Stimulated activated CD8-positive, alpha-beta memory T cell treated with anti-CD3 and anti-CD28 coated beads, Interleukin-12 subunit alpha, Interleukin-12 subunit beta, amount 100 ng/mL, for 1 hour (primary cell): Measurements from ENCODE around the gene ID4.
"Not testable (repeated sequence)": the region's sequence is repeated elsewhere in the genome, so short reads cannot be mapped to it uniquely, and the experiment has no call there.

ENCODE experiments used
- DNase-seq: peaks from one replicate; pipeline ENCODE4 v3.0.0-alpha.2; 2020; ENCODE audit warnings: low read depth

ID4 gene

DNA sequence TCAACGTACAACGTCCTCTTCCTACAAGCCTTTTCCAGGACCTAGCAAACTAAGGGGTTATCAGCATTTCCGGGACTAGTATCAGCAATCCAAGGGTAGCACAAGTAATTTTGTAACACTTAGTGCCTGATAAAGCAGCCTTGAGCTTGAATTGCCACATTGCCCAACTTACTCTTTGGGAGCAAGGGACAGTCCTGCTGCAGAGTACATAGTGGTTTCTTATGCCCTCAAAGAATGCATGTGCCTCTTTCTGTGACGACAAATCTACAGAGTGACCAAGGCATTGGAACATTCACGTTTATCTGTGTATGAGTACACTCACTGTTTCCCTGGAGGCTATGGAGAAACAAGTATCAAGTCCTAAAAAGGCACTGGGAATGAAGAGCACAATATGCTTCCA is 3.2 kb upstream of the ID4 start:
- DNase-seq, result no peak

DNA sequence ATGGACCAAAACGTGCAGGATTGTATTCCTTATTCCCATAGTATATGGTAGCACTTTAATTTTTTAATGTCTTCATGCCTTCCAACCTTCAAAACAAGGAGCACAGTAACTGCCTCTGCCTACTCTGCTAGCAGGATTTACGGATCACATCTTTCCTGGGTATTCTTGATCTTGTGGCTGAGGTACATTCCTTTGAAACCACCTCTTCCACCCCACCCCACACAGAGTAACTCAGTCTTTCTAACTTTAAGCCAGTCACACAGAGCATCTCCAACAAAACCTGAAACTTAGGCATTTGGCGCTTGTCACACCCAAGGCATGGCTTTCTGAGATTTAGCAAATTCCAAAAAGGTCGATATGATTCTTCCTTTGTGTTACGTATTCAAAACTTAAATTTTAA is 2.3 kb upstream of the ID4 start:
- no peak for DNase-seq

DNA sequence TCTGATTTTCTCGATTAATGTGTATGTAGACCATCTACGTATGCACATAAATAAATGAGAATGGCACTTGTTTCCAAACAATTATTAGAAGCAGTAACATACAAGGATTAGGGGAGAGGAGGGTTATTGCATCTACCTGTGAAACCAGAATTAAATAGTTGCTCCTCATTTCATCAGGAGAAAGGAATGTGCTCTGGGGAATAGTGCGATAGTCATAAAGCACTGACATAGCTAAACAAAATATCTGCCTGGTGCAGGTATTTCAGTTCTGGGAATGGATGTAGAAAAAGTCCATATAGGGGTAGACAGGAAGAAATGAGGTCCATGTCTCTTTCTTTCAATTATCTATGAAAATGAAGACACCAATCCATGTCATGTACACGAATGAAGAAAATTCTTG is 1.6 kb upstream of the ID4 start:
- no peak for DNase-seq

DNA sequence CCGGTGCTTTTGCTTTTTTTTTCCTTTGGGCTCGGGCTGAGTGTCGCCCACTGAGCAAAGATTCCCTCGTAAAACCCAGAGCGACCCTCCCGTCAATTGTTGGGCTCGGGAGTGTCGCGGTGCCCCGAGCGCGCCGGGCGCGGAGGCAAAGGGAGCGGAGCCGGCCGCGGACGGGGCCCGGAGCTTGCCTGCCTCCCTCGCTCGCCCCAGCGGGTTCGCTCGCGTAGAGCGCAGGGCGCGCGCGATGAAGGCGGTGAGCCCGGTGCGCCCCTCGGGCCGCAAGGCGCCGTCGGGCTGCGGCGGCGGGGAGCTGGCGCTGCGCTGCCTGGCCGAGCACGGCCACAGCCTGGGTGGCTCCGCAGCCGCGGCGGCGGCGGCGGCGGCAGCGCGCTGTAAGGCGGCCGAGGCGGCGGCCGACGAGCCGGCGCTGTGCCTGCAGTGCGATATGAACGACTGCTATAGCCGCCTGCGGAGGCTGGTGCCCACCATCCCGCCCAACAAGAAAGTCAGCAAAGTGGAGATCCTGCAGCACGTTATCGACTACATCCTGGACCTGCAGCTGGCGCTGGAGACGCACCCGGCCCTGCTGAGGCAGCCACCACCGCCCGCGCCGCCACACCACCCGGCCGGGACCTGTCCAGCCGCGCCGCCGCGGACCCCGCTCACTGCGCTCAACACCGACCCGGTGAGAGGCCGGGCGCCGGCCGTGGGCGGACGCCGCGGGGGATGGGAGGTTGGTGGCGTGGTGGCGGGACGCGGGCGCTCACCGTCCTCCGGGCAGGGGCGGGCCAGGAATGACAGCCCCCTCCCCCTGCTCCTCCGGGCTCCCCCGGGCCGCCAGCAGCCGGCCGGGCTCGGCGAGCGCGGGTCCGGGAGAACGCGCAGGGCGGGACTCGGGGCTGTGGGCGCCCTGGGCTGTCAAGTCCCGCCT is 606 bp downstream of the ID4 start:
- DNase-seq, result no peak

DNA sequence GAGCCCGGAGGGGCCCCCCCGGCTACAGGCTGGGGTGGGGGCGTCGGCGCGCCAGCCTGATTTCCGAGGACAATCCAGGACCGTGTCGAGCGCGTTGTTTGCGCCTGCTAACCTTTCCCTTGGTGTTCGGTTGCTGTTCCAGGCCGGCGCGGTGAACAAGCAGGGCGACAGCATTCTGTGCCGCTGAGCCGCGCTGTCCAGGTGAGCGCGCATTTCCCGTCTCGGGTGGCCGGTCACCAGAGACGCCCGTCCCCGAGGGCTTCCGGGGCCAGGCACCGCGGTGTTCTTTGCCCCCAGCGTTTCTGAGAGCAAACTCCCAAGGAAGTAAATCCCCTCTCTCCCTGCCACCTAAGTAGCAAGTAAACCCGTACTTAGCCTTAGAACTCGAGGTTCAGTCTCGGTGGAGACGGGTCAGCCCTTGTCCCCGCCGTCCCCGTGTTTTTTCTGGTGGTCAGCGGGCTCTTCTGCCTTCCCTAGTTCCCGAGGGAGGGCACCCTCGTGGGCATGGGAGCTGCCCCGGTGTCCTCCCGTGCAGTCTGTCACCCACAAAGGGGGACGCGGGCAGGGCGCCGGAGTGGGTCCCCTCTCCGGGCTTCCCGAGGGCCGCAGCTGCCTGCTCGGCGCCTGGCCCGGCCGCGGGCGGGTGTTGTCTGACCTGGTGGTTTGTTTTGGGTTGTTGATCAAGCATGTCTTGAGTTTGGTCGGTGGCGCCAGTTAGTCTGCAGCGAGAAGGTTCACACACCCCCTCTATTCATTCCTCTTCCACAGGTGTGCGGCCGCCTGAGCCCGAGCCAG is 1.5 kb downstream of the ID4 start:
- no peak for DNase-seq

DNA sequence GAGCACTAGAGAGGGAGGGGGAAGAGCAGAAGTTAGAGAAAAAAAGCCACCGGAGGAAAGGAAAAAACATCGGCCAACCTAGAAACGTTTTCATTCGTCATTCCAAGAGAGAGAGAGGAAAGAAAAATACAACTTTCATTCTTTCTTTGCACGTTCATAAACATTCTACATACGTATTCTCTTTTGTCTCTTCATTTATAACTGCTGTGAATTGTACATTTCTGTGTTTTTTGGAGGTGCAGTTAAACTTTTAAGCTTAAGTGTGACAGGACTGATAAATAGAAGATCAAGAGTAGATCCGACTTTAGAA is 2.0 kb downstream of the ID4 start:
- no peak for DNase-seq

DNA sequence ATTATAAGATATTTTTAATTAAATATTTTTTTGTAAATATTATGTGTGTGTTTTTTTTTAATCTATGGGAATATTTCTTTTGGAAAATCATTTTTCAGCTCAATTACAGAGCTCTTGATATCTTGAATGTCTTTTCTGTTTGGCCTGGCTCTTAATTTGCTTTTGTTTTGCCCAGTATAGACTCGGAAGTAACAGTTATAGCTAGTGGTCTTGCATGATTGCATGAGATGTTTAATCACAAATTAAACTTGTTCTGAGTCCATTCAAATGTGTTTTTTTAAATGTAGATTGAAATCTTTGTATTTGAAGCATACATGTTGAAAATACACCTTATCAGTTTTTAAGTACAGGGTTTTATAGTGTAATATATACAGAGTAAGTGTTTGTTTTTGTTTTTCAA is 2.6 kb downstream of the ID4 start:
- DNase-seq, result no peak

DNA sequence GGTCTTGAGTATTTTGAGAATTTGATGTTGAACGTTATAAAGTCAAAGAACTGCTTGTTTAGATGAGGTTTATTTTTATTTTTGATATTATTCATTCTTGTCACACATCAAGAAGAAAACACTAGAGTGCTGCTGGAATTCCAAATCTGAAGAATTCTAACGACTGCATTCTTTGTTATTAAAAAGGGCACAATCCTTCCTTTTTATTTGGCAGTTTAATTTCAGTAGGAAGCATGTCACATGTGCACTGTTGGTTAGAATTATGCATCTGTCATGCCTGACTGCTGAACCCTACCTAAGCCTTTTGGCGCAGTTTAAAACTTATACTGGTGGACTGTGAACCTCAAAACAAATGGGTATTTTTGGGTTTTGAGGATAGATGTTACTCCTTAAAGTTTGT is 4.0 kb downstream of the ID4 start:
- no peak for DNase-seq

DNA sequence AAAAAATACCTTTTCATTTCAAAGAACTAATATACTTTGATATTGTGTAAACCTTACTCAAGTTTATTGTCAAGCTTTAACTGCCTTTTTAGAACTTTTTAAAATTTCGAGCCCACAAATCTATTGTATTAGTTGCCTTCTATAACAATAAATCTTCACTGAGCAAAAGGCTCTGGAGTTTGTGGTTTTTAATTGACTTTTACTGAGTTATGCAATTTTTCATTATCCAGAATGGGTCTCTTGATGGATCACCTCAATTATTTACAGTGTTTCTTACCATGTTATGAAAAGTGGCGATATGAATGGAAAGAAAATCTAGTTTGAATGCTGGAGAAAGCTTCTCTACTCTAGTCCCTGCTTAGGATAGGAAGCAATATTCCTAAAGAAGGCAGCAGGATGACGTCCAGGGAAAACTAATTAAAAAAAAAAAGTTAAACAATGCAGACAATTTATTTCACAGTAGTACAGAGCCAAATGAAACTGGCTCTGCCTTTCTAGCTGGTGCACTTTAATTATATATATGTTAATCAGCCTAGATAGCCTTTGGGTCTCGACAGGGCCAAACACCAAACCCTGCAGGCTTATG is 5.0 kb downstream of the ID4 start:
- no peak for DNase-seq

DNA sequence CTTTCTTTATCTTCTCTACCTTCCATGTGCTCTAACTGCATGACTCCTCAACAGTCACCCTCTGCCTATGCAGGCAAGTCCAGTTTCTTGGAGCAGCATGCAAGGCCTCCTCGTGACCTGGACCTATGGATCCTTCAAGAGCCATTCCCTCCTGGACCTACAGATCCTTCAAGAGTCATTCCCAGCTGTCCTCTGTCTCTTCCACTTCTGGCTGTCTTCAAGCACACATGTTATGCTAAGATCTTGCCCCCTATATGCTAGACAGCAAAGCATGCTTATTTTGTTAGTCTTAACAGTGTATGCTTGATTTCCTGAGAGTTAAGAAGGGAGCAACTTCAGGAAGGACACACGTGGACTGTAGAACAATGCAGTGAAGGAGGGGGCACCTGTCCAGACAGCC is 7.5 kb downstream of the ID4 start:
- DNase-seq, result no peak

DNA sequence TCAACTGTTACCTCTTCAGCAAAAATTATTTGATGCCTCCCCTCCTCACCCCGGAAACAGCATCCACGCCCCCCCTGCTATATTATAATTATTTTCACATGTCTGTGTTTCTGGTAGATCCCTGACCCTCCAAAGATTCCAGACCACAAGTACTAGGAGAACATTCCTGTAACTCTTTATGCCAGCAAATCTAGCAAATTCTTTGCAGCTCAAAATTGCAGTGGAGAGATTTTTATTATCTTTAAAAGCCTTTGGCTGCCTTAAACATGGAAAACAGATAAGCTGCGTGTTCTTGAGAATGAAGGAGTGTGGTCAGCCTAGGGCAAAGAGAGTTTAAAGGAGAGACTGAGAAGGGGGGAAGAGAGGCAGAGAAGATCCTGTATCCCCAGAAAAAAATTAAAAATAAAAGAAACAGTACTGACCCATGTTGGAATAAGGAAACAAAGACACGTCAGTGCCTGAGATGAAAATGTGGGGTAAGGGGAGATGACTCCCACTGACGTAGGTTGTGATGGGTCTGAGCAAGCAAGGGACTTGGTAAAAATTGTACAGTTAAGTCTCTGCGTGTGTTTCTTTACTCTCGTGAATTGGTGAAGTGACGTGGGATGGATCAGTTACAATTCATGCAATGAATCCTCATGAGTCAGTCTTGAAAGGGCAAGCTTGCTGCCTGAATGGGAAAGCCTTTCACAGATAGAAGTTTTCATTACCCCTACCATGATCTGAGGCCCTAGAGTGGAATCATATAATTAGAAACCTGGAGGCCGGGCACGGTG is 8.3 kb downstream of the ID4 start:
- DNase-seq, result no peak

DNA sequence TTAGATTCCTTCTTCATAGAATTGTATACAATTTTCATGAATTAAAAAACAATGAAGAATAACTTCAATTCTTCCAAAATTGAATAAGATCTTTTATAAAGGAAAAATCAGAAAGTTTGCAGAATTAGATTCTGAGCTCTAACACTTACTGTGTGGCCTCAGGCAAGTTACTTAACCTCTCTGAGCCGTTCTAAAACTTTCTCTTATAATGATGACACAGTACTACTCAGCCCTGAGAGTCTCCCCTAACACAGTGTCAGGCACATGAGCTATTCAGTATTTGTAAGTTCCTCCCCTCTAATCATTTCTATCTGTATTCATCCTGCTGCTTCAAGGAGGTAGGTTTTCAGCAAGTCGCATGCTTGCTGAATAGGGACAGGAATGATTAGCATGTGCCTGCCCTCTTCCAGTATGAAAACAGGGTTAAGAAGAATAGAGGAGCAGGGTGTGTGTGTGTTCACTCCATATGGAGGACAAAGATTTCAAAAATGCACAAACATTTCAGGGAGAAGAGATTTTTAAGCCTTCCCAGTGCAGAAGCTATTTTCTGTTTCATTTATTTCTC is 11.4 kb downstream of the ID4 start:
- DNase-seq, result no peak

DNA sequence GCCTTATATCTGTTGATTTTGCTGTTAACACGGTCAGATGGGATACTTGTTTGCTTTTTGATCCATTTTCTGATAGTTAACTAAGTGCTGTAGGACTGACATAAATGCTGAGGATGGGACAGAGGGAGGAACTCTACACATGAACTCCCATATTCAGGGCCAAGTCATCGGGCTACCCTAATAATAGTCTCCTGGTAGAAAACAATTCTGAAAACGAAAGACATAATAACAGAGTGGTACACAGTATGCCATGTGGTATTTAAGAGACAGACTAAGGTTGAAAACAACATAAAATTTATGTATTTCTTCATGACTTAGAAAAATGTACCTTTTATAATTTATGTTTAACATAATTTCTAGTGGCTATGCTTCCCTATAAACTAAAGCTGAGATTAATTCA is 12.0 kb downstream of the ID4 start:
- DNase-seq, result no peak

DNA sequence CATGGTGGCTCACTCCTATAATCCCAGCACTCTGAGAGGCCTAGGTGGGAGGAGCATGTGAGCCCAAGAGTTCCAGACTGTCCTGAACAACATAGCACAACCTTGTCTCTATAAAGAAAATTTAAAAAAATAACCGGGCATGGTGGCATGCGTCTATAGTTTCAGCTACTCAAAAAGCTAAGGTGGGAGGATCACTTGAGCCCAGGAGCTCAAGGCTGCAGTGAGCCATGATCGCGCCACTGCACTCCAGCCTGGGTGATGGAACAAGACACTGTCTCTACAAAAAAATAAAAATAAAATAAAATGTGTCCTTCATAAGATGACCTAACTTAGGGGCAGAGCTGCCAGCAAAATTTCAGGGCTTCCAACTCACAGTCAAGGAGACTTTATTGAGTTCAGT is 12.6 kb downstream of the ID4 start:
- no peak for DNase-seq

DNA sequence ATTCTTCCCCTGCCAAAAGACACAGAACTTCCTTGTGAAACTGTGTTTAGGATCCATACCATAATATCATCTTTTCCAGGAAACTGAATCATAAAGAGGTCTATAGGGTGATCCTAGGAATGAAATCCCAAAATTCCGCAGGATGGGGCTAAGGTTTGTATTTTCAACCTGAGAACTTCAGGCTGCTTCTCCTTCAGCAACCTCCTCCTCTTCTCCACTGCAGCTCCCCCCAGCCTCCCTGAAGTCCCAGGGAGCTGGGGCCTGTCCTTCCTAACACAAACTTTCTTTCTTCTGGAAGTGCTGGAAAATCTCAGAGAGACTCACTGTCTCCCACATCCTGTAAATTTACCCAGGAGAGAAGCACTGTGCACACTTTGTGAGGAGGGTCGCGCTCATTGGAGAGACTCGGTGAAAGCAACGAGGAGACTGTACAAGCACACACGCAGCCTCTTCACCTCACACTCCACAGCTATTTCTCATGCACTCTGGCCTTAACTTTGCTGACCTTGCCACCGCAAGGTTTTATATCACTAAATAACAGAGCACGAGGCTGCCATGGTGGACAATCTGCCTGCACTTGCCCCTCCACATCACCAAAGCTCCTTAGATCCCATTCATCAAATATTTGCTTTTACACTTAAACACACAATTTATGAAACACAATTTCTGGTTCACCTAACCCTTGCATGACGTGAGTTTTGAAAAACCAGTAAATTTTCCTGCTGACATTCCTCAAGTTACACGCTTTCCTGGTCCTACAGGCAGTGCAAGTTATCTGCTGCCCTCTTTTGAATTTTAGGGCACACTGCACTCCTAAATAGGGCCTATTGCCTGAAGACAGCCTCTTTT is 14.3 kb downstream of the ID4 start:
- no peak for DNase-seq

DNA sequence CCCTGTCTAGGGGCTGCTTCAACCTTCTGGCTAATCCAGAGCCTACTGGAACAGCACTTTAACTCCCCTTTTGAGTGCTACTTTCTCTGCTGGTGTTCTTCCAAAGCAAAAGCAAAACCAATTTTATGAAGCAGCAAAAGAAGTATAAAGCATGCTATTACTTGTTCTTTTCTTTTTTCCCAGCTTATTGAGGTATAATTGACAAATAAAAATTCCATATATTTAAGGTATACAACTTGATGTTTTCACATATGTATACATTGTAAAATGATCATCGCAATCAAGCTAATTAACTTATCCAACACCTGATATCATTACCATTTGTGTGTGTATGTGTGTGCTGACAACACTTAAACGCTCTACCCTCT is 14.9 kb downstream of the ID4 start:
- DNase-seq, result no peak

DNA sequence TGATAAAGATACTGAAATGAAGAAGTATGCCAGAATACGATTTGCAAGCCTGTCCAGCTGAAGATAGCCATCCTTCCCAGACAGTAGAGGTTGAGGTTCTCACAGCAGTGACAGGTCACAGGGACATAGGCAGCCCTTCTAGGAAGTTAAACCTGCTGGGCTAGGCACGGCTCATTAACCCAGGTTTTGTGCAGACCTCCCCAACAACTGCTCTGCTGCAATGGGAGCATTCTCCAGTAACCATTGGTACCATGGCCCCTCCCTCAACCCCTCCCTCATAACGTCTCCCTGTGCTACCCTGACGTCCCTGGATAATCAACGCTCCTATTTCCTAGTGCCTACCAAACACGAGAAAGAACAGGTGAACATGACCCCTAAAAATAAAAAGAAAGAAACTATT is 15.8 kb downstream of the ID4 start:
- DNase-seq, result no peak

DNA sequence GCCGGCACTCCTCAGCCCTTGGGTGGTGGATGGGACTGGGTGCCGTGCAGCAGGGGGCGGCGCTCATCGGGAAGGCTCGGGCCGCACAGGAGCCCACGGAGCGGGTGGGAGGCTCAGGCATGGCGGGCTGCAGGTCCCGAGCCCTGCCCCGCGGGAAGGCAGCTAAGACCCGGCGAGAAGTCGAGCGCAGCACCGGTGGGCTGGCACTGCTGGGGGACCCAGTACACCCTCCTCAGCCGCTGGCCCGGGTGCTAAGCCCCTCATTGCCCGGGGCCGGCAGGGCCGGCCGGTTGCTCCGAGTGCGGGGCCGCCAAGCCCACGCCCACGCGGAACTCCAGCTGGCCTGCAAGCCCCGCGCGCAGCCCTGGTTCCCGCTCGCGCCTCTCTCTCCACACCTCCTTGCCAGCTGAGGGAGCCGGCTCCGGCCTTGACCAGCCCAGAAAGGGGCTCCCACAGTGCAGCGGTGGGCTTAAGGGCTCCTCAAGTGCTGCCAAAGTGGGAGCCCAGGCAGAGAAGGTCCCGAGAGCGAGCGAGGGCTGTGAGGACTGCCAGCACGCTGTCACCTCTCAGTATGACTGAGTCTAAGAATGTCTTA is 17.3 kb downstream of the ID4 start:
- DNase-seq, result not testable (repeated sequence)

DNA sequence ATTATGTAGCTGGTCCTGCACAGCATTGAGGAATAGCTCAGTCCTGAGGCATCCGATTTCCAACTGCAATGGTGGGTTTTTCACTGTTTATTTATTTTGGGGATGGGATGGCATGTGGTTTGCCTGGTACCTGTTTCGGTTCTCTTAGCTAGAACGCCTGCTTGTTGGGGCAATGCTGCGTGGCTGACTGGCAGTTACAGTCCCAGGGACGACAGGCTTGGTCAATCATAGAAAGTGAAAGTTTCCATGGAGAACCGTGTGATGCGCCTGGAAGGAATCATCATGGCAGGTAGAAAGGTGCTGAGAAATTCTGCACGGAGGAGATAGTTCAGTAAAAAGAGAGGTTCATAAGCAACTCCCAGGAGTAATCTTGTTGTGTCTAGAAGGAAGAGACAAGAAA is 18.4 kb downstream of the ID4 start:
- DNase-seq, result no peak

DNA sequence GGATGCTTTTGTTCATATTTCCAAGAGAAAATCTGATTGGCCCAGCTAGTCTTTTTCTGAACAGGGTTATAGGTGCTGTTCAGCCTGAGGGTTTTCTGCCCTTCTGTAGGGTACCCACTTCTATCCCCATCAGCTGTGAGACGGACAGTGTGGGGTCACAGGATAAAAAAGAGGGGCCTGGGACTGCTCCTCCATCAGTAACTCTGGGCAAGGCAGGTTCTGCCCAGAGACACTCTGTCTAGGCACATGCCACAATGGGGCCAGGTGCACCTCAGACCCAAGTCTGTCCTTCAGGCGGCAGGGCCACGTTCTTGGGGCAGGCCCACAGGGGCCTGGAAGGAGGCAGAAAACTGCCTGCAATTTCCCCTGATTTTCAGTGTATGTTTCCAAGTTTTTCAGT is 20.0 kb downstream of the ID4 start:
- no peak for DNase-seq

DNA sequence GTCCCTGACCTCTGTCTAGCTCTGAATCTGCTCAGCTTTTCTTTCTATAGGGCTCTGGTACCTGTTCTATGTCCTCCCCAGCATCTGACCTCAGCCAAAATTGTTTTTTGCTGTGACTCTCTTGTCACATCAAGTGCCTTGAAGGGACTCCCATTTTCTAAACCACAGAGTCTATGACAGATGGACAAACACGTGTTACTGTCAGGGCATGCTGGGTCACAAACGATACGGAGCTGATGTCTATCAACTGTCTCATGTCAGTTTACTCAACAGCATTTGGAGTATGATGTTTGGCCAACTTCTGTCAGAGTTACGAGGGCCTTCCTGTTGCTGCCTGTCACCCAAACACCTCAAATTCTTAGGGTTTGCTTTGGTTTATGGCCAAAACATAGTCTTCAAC is 20.5 kb downstream of the ID4 start:
- DNase-seq, result no peak
